Peyer's patch (tissue), 4 donors: Measurements from ENCODE around the gene SEMA4D.

Source experiments
- CTCF ChIP-seq, 6 experiments: fragments of 450-650 bp in 4 of 6; fragments of 200-600 bp in 2 of 6; sonication (generic) in 1 of 6; IDR thresholded peaks; one replicate each; pipeline ENCODE4 v1.5.1; 2017 to 2019; ENCODE audit warnings: antibody characterized with exemption in 6 of 6, mild to moderate bottlenecking in 3 of 6, moderate library complexity in 1 of 6
- POLR2A ChIP-seq, 2 donors: fragments of 450-650 bp; IDR thresholded peaks; one replicate each; pipeline ENCODE4 v1.5.1; 2017; ENCODE audit warnings: antibody characterized with exemption in 2 of 2, mild to moderate bottlenecking in 2 of 2, moderate library complexity in 2 of 2

GRCh38 chr9:89518466-89519365 is 20.8 kb upstream of the SEMA4D start:
- no peak for TF ChIP-seq POLR2A (IDR thresholded peaks at IDR 0.05)
- TF ChIP-seq CTCF (IDR thresholded peaks at IDR 0.05), result no peak
